GM19043 (cell line): ENCODE results near the gene MRM3.
"Not testable (repeated sequence)": the region's sequence is repeated elsewhere in the genome, so short reads cannot be mapped to it uniquely, and the experiment has no call there.

Source experiments
- ATAC-seq: cut with Tn5 transposase; IDR thresholded peaks from one replicate; pipeline ENCODE4 v1.9.1; 2021; ENCODE audit warnings: low read depth; ENCODE audit not compliant: unreplicated experiment

Gene MRM3

DNA sequence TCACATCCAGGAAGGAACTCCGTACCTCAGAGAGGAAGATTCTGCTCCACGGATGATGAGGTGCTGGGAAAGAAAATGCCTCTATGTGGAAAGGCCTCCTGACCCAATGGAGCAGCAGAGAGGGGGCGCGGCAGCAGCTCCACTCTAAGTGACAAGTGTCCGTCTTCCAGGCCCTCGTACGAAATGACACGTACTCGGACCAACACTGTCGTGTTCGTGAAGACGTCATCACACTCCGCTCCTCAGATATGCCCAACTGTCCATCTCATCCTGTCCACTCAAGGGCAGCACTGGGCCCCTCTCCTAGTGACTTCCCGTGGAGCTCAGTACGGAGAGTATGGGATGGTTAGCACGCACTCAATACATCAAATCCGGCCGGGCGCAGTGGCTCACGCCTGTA lies 32.2 kb downstream of the MRM3 start:
- no peak for ATAC-seq

DNA sequence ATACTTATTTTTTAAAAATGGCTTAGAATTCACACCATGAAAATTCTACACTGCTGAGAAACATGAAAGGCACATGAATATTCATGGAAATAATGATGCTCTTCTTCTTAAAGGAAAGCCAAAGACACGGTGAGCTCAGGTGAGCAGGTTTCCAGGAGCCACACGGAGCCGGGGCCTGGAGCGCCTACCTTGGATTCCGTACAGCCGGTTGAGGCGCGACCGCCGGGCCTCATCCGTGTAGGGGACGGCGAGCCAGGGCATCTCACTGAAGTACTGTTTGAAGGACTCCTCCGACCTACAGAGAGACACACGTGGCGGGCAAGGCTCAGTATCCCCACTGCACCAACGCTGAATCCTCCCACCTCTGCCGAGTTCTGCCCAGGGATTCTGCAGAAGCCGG lies 37.1 kb downstream of the MRM3 start:
- ATAC-seq, result no peak

DNA sequence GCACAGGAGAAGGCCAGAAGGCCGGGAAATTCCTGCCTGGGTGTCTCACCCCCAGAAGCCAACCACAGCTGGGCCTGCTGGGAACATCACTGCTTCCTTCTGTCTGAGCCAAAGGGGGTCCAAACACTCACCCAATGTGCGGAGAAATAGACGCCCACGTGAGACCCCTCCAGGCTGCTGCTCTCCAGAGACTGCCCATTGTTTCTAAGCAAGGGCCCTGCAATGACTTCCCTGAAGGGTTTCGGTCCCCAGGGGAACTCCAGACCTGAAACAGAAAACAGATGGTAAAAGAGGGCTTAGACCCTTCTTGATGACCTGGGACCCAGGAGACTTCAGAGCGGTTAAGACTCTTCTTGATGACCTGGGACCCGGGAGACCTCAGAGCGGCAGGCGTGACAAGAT lies 41.3 kb downstream of the MRM3 start:
- no peak for ATAC-seq

DNA sequence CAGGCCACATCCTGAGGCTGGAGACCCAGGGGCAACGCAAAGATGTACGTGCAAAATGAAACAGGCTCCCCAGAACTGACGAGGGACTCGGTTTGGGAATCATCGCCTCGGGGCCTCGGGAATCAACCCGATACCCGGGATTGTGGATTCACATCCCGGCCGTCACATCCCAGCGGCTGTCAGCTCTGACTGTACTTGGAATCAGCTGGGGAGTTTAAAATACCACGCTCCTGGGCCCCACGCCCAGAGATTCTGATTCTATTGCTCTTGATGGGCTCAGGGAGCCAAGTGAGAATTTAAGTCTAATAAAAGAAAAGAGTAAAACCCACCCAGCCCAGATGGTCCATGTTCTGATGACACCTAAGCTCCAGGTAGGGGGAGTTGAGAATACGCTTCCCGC lies 42.2 kb downstream of the MRM3 start:
- no peak for ATAC-seq

DNA sequence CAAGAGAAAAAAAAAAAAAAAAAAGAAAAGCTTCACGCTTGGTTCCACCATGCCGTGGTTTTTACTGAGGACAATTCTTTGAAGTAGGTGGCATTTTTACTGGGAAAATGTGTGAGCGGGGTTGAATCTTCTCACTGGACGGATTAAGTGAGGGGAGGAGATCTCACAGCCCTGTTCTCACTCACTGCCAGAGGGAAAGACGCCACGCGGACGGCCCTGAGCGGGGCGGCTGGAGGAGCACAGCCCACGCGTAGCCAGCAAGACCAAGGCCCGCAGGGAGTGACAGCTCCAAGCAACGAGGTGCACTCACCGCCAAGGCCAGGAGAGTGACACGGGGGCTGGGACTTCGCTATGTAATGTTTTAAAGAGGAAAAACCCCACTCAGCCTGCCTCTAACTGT lies 43.1 kb downstream of the MRM3 start:
- no peak for ATAC-seq

DNA sequence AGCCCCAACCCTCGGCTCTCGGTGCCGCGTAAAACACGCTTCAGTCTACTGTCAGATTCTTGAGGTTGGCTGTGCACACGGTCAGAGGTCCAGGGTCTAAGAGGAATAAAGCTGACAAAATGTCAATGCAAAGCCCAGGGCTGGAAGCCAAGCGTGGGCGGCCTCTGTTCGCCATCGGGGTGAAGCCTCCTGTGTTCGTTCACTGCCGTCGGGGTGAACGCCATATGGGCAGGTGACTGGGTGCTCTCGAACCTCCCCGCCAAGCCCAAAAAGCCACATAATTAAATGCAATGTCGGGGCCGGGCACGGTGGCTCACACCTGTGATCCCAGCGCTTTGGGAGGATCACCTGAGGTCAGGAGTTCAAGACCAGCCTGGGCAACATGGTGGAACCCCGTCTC lies 44.6 kb downstream of the MRM3 start:
- no peak for ATAC-seq

DNA sequence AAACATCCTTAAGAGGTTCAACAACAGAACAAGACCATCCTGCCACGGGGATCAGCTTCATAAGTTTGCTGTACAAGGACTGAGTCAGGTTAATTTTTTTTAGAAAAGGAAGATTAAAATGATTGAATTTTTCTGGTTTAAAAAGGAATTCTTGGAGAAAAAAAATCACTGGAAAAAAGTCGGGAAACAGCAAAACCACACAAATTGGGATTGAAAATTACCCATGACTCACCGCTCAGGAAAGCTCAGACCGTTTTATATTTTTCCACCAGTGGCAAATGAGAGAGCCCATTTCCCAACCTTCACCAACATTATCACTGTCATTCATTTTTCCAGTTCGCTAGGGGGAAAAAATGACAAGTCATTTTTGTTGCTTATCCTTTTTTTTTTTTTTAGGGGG lies 46.6 kb downstream of the MRM3 start:
- ATAC-seq, result no peak

DNA sequence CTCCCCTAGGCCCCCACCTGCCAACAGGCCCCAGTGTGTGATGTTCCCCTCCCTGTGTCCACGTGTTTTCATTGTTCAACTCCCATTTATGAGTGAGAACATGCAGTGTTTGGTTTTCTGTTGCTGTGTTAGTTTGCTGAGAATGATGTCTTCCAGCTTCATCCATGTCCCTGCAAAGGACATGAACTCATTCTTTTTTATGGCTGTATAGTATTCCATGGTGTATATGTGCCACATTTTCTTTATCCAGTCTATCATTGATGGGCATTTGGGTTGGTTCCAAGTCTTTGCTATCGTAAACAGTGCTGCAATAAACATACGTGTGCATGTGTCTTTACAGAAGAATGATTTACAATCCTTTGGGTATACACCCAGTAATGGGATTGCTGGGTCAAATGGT lies 47.5 kb downstream of the MRM3 start:
- ATAC-seq, result not testable (repeated sequence)

DNA sequence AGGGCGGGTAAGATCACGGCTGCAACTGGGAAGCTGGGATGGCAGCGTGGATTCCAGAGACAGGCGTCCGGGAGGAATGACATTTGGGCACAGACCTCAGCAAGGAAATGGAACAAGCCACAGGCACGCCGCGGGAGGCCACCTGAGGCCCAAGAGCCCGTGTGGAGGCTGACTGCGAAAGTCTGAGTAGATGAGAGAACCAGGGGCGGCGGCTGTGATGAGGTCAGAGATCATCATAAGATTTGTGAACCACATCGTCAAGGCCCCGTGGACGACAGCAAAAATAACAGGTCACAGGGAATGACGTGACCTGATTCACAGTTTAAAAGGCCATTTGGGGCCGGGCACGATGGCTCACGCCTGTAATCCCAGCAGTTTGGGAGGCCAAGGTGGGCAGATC lies 48.2 kb downstream of the MRM3 start:
- ATAC-seq, result no peak

DNA sequence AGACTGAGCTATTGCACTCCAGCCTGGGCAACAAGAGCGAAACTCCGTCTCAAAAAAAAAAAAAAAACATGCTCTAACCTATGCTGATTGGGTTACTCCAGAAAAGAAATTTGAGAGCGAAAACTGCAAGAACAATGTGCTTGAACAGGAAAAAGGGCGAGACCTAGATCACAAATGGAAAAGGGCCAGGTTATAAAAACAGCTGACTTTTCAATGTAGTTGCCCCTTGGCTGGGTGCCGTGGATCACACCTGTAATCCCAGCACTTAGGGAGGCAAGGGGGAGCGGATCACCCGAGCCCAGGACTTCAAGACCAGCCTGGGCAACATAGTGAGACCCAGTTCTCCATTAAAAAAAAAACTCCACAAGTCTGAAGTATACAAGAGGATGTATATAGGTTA lies 48.8 kb downstream of the MRM3 start:
- no peak for ATAC-seq

DNA sequence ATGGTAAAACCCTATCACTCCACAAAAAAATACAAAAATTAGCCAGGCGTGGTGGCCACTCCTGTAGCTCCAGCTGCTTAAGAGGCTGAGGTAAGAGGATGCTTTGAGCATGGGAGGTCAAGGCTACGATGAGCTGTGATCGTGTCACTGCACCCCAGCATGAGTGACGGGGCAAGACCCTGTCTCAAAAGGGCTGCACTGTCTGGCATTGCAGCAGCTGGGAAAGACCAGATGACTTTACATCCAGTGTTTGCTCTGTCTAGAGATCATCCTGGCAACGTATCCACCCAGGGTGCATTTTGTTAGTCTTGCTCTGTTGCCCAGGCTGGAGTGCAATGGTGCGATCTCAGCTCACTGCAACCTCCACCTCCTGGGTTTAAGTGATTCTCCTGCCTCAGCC lies 52.0 kb downstream of the MRM3 start:
- ATAC-seq, result no peak

DNA sequence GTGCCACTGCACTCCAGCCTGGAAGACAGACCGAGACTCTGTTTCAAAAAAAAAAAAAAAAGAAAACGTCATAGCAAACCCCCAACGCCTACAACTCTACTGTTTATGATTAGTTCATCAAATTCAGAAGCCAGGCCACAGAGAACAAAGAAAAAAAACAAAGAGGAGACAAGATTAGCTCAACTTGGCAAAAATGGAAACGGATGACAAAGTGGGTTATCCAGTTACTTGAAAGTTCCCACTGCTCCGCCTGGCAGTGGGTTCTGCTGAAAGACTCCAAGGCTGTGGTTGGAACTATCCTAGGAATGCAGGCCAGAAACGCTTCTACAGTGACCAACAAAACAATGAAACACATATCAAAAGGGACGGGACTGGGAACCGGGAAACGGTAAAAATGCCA lies 53.1 kb downstream of the MRM3 start:
- no peak for ATAC-seq

DNA sequence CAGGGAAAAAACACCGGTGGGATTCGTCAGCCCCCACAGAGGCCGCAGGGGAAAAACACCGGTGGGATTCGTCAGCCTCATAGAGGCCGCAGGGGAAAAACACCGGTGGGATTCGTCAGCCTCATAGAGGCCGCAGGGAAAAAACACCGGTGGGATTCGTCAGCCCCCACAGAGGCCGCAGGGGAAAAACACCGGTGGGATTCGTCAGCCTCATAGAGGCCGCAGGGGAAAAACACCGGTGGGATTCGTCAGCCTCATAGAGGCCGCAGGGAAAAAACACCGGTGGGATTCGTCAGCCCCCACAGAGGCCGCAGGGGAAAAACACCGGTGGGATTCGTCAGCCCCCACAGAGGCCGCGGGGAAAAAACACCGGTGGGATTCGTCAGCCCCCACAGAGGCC lies 53.6 kb downstream of the MRM3 start:
- not testable (repeated sequence) for ATAC-seq

DNA sequence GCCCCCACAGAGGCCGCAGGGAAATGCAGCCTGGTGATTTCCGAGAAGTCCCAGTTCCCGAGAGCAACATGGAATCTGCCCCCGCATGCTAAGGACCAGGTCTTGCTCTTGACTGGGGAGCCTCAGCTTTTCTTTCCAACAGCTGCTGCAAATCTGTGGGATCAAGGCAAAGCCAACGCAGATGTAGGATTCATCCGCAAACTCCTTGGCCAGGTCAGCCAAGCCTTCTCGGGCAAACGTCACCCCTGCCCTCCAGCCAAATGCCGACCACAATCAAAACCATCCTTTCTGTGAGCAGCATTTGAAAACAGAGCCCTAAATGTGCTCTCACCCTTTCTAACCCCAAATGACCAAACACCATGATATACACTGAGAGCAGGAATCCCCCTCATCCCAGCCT lies 54.0 kb downstream of the MRM3 start:
- ATAC-seq, result no peak

DNA sequence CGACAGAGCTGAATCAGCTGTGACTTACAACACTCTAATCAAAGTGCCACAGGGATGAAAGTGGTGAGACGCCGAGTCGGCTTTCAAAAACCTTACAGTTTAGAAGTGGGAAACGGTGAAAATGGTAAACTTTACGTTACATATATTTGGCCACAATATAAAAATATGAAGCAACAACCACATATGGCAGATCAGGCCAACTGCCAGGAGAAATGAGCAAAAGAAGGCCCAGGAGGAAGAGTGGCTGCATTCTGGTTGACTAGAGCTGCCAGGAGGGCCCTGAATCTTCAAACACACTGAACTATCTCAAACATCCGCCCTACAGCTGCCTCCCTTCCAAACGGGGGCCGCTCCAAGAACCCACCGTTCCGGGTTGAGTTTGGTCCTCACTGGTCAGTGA lies 56.3 kb downstream of the MRM3 start:
- no peak for ATAC-seq

DNA sequence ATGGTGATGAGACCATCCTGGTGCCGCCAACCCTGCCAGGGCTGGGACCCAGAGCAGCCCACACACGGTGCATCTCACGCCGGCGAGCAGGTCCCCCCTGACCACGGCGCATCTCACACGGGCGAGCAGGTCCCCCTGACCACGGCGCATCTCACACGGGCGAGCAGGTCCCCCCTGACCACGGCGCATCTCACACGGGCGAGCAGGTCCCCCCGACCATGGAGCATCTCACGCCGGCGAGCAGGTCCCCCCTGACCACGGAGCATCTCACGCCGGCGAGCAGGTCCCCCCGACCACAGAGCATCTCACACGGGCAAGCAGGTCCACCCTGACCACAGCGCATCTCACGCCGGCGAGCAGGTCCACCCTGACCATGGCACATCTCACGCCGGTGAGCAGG lies 59.2 kb downstream of the MRM3 start:
- no peak for ATAC-seq
